Keratinocyte (primary cell): ENCODE results near the gene PCIF1.
"Not testable (repeated sequence)": the region's sequence is repeated elsewhere in the genome, so short reads cannot be mapped to it uniquely, and the experiment has no call there.

Experiments
- EZH2 ChIP-seq: IDR thresholded peaks from one replicate; pipeline ENCODE4 v1.6.1; 2012; ENCODE audit warnings: inconsistent platforms, mild to moderate bottlenecking, low read length, moderate library complexity
- TF ChIP-seq, protein P1 (sequence below), 3 experiments: IDR thresholded peaks in 1 of 3; conservative IDR thresholded peaks in 1 of 3; optimal IDR thresholded peaks in 1 of 3; 2 replicates in 2 of 3; 3 replicates in 1 of 3; pipeline versions ENCODE3 to v1.5.1; 2011; ENCODE audit warnings: low read length in 3 of 3, mild to moderate bottlenecking in 3 of 3, moderate library complexity in 2 of 3, control low read depth in 1 of 3, inconsistent platforms in 1 of 3; ENCODE audit not compliant: insufficient read depth in 2 of 3; ENCODE audit errors: extremely low read depth in 1 of 3

DNA sequence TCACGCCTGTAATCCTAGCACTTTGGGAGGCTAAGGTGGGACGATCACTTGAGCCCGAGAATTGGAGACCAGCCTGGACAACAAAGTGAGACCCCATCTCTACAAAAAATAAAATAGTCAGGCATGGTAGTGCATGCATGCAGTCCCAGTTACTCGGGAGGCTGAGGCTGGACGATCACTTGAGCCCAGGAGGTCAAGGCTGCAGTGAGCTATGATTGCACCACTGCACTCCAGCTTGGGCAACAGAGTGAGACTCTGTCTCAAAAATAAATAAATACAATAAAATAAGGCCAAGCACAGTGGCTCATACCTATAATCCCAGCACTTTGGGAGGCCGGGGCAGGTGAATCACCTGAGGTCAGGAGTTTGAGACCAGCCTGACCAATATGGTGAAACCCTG is 33.2 kb upstream of the PCIF1 start:
- TF ChIP-seq, protein P1, sequence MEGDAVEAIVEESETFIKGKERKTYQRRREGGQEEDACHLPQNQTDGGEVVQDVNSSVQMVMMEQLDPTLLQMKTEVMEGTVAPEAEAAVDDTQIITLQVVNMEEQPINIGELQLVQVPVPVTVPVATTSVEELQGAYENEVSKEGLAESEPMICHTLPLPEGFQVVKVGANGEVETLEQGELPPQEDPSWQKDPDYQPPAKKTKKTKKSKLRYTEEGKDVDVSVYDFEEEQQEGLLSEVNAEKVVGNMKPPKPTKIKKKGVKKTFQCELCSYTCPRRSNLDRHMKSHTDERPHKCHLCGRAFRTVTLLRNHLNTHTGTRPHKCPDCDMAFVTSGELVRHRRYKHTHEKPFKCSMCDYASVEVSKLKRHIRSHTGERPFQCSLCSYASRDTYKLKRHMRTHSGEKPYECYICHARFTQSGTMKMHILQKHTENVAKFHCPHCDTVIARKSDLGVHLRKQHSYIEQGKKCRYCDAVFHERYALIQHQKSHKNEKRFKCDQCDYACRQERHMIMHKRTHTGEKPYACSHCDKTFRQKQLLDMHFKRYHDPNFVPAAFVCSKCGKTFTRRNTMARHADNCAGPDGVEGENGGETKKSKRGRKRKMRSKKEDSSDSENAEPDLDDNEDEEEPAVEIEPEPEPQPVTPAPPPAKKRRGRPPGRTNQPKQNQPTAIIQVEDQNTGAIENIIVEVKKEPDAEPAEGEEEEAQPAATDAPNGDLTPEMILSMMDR (optimal IDR thresholded peaks at IDR 0.05 in 1 of 3, IDR thresholded peaks at IDR 0.05 in 1 of 3, conservative IDR thresholded peaks at IDR 0.05 in 1 of 3; ENCODE audit: extremely low read depth in 1 of 3, insufficient read depth in 2 of 3, low read length in 3 of 3): not testable (repeated sequence)
- TF ChIP-seq EZH2: not testable (repeated sequence)
